Hematopoietic multipotent progenitor cell treated with erythropoietin and hydrocortisone succinate and interleukin-3 and kit ligand, for 4 days (in vitro differentiated cells): ENCODE results near the gene DMXL1.
A peak's percentile ranks its signal among the peaks of the same experiment; 100 is the strongest.

Source experiments
- DNase-seq: peaks from one replicate; pipeline ENCODE4 v3.0.0-alpha.2; 2015

Gene DMXL1, protein sequence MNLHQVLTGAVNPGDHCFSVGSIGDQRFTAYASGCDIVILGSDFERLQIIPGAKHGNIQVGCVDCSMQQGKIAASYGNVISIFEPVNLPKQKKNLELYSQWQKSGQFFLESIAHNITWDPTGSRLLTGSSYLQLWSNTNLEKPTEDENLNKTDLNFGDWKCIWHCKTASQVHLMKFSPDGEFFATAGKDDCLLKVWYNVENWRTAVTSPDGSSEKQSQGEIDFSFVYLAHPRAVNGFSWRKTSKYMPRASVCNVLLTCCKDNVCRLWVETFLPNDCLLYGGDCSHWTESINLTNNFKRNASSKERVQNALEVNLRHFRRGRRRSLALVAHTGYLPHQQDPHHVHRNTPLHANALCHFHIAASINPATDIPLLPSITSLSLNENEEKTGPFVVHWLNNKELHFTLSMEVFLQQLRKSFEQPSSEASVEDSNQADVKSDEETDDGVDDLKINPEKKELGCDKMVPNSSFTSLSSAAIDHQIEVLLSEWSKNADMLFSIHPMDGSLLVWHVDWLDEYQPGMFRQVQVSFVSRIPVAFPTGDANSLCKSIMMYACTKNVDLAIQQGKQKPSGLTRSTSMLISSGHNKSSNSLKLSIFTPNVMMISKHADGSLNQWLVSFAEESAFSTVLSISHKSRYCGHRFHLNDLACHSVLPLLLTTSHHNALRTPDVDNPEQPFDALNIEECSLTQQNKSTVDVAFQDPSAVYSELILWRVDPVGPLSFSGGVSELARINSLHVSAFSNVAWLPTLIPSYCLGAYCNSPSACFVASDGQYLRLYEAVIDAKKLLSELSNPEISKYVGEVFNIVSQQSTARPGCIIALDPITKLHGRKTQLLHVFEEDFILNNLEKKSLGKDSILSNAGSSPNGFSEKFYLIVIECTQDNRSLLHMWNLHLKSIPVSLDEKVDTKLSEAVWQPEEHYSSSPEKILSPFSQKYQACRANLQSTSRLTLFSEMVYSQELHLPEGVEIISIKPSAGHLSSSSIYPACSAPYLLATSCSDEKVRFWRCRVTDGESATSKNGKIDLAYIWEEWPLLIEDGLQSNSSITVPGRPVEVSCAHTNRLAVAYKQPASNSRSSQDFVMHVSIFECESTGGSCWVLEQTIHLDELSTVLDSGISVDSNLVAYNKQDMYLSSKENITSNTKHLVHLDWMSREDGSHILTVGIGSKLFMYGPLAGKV (N-terminal part only)

DNA sequence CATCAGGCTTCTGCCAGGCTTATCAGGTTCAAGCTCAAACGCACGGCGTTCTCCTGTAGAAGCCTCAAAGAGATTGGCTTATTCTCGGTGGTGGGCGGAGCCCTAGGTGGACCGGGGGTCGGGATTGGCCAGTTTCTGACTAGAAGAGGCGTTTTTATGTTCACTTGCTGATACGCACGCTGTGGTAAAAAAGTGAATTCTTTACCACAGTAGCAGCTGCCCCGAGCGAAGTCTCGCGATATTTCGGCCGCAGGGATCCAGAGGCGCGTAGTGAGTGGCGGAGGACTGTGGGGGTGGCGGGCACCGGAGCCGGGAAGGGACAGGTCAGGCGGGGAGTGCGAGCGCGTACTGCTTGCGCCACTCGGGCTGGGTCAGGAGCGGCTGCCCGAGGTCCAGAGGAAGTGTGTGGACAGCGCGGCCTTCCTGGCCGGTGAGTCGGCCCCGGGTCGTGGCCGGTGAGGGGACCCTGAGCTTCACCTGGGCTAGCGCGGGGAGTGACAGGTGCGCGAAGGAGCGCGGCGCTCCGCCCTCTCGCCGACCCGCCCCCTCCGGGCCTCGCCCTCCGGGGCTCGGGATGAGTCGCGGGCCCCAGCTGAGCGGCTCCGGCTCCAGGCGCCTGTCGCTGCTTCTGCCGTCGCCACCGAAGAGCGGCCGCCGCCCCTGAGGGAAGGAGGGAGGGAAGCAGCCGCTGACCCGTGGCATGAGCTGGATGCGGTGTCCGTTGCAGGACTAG lies at the start of gene DMXL1:
TSS of gene DMXL1 (plus strand) at position 260 of the 733 bp plus-strand sequence. CDS start 483 bp downstream, outside the sequence.
- DNase-seq = peak; percentile 100

DNA sequence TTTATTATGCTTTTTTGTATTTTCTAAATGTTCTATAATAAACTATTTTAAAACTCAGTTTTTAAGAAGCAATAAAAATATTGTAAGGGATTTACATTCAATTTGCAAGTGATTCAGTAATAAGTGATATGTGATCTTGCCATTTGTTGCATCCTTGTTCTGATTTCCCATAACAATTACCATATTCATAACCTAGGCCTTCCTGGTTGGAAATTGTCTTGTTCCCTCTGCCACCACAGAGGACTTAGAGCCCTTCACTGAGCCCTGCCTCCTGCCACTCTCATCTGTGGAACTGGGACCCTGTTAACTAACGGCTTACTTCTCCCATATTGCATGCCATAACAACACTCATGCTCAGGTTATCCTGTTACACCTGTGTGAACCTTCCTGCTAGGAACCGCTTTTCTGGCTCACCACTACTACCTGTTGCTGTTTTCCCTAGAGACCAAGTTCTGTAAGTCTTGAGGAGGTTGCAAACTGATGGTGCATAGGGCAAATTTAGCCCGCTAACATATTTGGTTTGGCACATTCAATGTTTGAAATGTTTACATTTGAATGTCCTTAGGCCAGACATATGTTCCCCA lies 49.6 kb upstream of the DMXL1 start:
- DNase-seq = no peak

DNA sequence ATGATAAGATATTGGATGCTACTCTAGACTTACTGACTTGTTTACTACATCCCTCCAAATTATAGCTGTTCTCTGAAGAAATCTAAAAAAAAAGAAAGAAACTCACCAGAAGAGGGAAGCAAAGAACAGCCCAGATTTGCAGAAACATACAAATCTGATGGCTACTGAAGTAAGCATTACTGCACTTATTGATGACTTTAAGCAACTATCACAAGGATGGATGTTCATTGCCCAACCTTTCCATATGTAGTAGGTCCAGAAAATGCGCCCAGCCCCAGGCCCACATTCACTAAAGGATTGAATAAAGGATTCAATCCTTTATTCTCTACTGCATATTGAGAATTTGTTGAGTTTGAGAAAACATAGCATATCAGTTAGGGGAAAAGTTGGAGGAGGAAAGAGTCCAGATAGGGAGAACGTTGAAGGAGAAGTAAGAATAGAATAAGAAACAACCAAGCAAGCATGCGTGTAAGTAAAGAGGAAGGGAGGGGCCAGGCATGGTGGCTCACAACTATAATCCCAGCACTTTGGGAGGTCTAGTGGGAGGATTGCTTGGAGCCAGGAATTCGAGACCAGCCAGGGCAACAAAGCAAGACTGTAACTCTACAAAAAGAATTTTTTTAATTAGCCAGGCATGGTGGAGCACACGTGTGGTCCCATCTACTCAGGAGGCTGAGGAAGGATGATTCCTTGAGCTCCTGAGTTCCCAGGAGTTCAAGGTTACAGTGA lies 48.7 kb upstream of the DMXL1 start:
- DNase-seq = peak; percentile 78

DNA sequence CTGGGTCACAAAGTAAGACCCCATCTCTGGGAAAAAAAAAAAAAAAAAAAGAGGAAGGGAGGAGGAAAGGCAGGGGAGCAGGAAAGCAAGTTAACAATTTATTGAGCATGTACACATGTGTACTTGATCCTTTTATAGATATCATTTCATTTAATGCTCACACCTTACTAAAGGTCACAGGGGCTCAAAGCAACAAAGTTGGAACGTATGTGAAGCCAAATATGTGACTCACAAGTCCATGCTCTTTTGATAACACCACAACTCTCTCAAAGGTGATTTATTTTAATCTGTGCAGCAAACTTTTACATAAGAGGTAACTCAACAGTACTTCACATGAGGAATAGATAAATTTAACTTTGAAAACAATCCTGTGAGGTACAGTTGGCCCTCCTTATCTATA lies 48.1 kb upstream of the DMXL1 start:
- no peak for DNase-seq

DNA sequence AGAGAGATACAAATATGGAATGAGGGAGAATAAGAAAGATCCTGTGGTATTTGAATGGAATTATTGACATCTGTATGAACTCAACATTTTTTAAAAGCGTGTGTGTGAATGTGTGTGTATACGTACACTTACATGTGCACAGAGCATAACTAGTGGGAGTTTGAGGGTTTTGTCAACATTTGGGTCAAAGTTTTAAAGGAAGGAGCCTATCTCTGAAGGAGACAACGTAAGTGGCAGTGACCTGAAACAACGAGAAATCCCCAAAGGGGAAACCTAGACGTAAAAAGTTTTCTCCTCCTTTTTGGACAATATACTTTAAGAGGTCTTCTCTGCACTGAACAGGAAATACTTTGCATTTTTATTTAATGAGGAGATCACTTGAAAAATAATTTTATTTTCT lies 42.3 kb upstream of the DMXL1 start:
- DNase-seq = no peak

DNA sequence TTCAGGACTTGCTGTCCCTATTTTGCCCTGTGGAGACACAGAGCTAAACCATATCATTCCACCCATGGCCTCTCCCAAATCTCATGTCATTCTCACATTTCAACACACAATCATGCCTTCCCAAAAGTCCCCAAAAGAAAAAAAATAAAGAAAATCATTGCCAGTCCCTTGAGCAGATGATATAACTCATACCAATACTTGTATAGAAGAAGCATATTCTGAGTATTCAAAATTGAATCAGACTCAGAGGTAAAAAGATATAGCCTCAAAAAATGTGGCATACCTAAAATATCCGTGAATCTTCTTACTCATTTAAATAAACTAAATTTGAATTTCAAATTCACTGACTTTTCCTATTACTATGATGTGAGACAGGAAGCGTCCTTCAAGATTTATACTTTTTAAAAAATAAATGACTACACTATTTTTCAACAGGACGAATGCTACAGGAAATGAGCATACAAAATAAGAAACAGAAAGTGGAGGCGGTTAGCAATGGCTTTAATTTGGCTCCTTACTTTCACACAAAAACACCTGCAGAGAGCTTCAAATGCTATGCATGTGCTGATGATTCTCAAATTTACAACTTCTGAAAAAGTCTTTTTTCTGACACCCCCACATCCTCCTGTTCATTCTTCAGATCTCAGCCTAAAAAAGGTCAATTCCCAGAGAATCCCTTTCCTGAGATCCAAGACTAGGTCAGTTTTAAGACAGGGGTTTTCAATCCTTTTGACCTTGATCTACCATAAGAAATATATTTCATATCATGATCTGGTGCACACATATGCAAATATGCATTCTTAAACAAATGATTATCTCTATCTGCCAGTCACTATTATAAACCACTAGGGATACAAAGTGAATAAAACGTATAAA lies 39.6 kb upstream of the DMXL1 start:
- DNase-seq = no peak

DNA sequence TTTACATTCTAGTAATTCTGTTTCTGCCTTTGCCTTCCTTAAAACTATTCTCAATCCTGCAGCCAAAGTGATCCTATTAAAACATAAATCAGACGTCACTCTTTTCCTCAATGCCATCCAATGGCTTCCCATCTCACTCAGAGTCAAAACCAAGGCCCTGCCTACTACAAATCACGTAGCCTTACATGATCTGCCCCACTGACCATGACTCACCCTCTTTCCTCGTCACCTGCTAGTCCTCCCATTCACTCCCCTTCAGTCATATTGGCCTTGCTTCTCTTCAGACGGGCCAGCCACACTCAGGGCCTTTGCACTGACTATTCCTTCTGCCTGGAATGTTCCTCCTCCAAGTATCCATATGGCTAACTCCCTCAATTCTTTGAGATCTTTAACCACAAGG lies 39.0 kb upstream of the DMXL1 start:
- no peak for DNase-seq

DNA sequence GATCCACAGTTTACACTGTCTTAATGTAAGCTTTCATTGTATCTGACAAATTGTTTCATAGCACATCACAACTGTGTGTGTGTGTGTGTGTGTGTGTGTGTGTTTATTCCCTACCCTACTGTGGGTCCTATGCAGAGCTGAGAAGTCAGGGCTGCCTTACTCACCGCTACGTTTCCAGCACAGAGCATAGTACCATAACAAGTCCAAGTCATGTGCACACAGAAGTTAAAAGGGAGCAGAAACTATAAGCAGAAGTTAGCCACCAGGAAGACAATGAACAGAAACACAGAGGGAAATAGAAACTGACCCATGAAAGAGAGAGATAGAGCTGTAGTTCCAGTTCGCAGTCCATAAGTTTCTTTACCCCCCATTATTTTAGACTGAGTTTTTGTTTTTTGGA lies 38.2 kb upstream of the DMXL1 start:
- DNase-seq = peak; percentile 32

DNA sequence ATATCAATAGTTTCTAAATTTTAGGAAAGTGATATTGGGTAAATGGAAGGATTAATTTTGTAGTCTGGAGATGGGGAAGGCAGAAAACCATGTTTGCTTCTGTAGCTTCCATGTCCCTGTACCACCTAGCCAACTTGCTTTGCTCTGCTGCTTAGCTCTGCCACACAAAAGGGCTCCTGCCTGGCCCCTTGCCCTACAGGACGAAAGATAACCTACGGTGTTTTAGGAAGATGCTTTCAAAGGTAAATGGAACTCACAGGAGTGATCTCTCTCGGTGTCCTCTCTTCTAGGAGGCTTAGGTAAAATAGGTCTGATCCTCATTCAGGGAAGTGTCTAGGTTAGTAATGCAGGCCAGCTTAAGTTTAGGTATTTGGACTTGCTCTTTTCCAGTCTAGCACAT lies 37.8 kb upstream of the DMXL1 start:
- DNase-seq = no peak

DNA sequence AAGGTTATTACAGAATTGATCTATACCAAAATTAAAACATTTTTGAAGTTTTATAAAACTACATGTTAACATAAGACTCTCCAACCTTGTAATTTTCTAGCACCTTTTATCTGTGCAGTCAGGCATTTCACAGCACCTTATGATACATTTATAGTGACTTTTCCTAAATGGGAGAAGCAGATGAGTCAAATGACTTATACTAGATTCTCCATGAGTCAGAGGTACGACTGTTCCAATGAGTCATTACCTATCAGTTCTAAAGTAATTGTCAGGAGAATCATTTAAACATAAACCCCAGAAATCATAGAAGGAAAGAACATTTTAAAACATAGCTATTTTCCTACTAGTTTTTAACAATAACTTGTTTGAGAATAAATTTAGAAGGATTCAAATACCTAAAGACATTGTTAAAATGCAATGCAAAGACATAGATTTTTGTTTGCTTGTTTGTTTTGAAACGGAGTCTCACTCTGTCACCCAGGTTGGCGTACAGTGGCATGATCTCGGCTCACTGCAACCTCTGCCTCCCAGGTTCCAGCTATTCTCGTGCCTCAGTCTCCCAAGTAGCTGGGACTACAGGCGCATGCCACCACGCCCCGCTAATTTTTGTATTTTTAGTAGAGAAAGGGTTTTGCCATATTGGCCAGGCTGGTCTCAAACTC lies 34.7 kb upstream of the DMXL1 start:
- no peak for DNase-seq

DNA sequence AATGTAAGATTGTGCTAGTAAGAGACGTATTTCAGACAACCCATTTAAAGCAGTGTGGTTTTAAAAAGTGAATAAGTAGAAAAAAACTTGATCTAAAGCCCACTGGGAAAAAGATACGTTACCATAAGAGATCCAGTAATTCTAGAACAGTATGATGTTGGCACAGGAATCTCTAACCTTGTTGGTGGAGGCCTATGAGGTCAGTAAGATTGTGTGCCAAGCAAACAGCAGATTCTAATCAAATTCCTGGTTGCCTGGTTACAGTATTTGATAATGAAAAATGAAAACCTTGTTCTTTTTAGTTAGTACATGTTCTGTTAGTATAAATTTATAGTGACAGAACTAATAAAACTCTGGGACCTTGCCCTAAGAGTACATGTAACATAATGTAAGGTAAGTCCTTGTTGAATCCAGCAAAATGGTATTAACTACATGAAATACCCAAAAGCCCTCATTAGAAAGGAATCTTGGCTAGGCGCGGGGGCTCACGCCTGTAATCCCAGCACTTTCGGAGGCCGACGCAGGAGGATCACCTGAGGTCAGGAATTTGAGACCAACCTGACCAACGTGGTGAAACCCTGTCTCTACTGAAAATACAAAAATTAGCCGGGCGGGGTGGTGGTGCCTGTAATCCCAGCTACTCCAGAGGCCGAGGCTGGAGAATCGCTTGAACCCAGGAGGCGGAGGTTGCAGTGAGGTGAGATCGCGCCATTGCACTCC lies 33.2 kb upstream of the DMXL1 start:
- DNase-seq = no peak

DNA sequence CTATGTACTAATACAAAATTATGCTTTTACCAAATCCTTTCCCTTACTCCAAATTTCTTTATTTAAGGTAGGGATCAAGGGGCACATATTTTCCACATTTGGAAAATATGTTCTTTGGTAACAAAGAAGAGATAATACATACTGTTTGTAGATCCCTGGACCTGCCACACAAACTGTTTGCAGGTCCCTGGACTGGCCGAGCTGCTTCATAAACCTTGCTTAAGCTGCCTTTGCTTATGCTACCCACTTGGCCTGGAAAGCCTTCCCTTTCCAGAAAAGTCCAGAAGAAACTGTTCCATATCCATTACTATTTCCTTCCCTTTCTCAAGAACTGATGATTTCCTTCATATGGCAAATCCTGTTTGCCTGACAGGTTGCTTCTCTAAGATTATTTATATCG lies 22.6 kb upstream of the DMXL1 start:
- DNase-seq = no peak

DNA sequence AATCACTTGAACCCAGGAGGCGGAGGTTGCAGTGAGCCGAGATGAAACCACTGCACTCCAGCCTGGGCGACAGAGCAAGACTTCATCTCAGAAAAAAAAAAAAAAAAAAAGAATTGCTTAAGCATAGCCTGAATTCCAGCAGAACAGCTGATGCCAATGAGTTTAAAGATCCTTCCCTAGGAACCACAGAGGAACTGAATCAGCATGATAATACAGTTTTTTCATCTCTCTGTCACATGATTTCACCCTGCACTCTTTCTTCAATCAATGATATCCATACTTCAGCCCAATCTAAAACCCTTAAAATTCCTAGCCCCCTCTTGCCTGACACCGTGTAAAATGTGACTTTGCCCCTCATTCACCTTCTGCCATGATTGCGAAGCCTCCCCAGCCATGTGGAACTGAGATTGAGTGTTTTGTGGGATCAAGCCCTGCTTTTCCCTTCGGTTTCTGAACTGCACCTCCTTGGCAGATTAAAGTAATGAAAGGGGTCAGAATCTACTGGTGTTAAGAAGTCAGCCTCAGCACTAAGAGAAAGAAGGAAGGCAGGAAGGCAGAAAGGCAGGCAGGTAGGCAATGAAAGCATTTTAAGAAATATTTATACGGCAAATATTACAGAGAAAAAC lies 20.9 kb upstream of the DMXL1 start:
- DNase-seq = peak; percentile 49

DNA sequence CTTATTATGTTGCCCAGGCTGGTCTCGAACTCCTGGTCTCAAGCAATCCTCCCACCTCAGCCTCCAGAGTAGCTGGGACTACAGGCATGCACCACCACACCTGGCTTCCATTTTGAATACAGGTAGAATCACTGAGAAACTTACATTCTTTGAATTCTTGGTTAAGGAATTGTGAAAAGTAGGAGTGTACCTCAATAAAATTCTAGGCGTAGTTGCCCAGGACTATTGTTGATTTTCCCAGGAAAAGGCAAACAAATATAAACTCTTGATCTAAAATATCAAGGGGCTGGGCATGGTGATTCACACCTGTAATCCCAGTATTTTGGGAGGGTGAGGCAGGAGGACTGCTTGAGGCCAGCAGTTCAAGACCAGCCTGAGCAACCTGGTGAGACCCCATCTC lies 16.8 kb upstream of the DMXL1 start:
- DNase-seq = no peak

DNA sequence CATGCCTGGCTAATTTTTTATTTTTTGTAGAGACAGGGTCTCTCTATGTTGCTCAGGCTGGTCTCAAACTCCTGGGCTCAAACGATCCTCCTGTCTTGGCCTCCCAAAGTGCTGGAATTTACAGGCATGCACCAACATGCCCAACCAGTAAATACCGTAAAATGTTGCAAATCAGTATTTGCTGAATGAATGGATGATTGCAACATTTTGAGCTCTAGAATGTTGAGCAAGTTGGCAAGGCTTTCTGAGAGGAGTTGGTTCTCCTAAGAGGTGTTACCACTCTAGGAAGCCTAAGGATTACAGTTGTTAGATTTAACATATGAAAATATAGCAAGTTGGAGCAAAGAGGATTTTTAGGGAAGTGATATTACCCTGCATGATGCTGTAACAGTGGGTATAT lies 15.6 kb upstream of the DMXL1 start:
- DNase-seq = no peak

DNA sequence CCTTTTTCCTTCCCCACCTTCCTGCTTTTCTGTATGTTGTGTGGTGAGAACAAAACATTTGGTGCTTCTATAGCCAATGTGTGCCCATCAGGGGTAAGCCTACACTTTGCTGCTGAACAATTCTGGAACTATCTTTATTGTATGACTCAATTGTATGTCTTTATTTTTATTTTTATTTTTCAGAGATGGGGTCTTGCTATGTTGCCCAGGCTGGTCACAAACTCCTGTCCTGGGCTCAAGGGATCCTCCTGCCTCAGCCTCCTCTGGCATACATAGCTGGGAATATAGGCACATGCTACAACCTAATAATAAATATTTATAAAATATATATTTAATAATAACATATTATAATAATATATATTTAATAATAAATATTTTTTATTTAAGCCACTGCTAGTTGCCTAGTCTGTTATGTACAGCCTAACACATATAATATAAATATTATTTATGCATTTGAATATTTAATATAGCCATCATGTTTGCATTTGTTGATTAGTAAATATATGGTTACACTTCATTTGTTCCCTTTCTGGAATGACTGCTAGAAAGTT lies 11.8 kb upstream of the DMXL1 start:
- no peak for DNase-seq

DNA sequence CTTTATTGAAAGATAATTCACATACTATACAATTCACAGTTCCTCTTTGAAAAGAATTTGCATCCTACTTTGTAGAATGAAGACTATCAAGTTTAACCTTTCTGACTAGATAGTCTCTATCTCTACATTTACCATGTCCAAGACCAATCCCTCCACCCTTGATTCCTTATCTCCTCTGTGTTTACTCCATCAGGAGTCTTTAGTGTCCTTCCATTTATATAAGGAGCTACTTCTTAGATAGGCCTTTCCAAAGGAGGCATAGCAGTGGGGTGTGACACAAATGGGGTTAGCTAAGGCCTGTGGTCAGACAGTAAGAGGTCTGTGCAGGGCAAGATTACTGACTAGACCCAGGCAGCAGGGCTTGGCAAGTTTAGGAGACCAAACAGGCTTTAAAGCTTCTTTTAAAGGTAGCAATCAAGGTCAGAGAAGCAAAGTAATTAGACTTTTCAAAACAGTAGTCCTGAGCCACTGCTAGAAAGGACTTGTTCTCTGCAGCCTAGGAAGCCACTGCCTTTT lies 11.1 kb upstream of the DMXL1 start:
- DNase-seq = peak; percentile 95
